IMR-90 (cell line): ENCODE results near the gene RNF224.

Experiments
- BHLHE40 ChIP-seq: fragments of 150-350 bp; IDR thresholded peaks from 2 replicates; pipeline ENCODE4 v1.6.1; 2016; ENCODE audit warnings: mild to moderate bottlenecking, low read depth, low read length
- CEBPB ChIP-seq: IDR thresholded peaks from 2 replicates; pipeline ENCODE4 v1.6.1; 2012; ENCODE audit warnings: low read depth, low read length, improper control_type of control experiment
- MAFK ChIP-seq: IDR thresholded peaks from 2 replicates; pipeline ENCODE4 v1.6.1; 2012; ENCODE audit warnings: low read depth, low read length, improper control_type of control experiment
- MAZ ChIP-seq: IDR thresholded peaks from 2 replicates; pipeline ENCODE4 v1.6.1; 2012; ENCODE audit warnings: low read depth, mild to moderate bottlenecking, low read length, improper control_type of control experiment, moderate library complexity, borderline replicate concordance
- MXI1 ChIP-seq: IDR thresholded peaks from 2 replicates; pipeline ENCODE4 v1.6.1; 2012; ENCODE audit warnings: low read depth, mild to moderate bottlenecking, low read length, moderate library complexity, borderline replicate concordance
- NFE2L2 ChIP-seq: fragments of 150-350 bp; IDR thresholded peaks from 2 replicates; pipeline ENCODE4 v1.6.1; 2016; ENCODE audit warnings: low read depth, mild to moderate bottlenecking, low read length
- POLR2A ChIP-seq: IDR thresholded peaks from 2 replicates; pipeline ENCODE4 v1.6.1; 2012; ENCODE audit warnings: mild to moderate bottlenecking, low read depth, low read length
- RAD21 ChIP-seq: IDR thresholded peaks from 2 replicates; pipeline ENCODE4 v1.6.1; 2012; ENCODE audit warnings: low read length, improper control_type of control experiment
- RCOR1 ChIP-seq: IDR thresholded peaks from 2 replicates; pipeline ENCODE4 v1.6.1; 2012; ENCODE audit warnings: mild to moderate bottlenecking, low read length, improper control_type of control experiment; ENCODE audit not compliant: insufficient replicate concordance
- RFX5 ChIP-seq: IDR thresholded peaks from 2 replicates; pipeline ENCODE4 v1.8.0; 2012; ENCODE audit warnings: low read depth, mild to moderate bottlenecking, low read length, moderate library complexity
- SMC3 ChIP-seq: fragments of 150-350 bp; IDR thresholded peaks from 2 replicates; pipeline ENCODE4 v1.6.1; 2016; ENCODE audit warnings: low read depth, mild to moderate bottlenecking, antibody characterized with exemption, low read length, moderate library complexity
- TF ChIP-seq, protein P1 (sequence below): conservative IDR thresholded peaks from 2 replicates; pipeline ENCODE4 v1.5.1; 2012; ENCODE audit warnings: mild to moderate bottlenecking, low read depth, low read length, improper control_type of control experiment
- TF ChIP-seq, protein P2 (sequence below): fragments of 150-350 bp; IDR thresholded peaks from 2 replicates; pipeline ENCODE4 v1.6.1; 2017; ENCODE audit warnings: mild to moderate bottlenecking, antibody characterized with exemption, low read length, low read depth
- TF ChIP-seq, protein P3 (sequence below): fragments of 150-350 bp; IDR thresholded peaks from 2 replicates; pipeline ENCODE4 v1.6.1; 2016; ENCODE audit warnings: low read depth, mild to moderate bottlenecking, low read length, moderate library complexity, borderline replicate concordance

DNA sequence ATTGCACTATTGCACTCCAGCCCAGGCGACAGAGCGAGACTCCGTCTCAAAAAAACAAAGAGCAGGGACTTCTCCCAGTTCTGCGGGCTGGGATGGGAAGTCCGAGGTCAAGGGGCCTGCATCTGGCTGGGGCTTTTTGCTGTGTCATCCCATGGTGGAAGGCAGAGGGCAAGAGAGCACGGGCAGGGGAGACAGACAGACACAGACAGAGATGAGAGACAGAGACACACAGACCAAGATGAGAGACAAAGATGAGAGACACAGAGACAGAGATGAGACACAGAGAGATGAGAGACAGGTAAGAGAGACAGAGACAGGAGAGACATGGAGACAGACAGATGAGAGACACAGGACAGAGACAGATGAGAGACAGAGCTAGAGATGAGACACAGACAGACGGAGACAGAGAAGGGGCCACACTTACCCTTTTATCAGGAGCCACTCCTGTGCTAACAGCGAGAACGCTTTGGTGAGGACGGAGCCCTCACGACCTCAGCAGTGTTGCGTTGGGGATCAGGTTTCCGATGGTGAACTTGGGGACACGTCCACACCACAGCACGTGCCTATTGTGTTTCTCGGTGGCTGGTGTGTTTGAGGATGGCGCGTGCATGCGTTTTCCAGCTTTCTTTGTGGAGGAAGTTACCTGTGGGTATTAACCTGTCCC lies 41.4 kb downstream of the RNF224 start:
- TF ChIP-seq NFE2L2 (peak; percentile 74), RAD21 (no peak), MAFK (no peak), POLR2A (no peak), MXI1 (no peak), MAZ (no peak), CEBPB (no peak), BHLHE40 (no peak), RFX5 (no peak), SMC3 (no peak), RCOR1 (no peak)
- TF ChIP-seq, protein P1, sequence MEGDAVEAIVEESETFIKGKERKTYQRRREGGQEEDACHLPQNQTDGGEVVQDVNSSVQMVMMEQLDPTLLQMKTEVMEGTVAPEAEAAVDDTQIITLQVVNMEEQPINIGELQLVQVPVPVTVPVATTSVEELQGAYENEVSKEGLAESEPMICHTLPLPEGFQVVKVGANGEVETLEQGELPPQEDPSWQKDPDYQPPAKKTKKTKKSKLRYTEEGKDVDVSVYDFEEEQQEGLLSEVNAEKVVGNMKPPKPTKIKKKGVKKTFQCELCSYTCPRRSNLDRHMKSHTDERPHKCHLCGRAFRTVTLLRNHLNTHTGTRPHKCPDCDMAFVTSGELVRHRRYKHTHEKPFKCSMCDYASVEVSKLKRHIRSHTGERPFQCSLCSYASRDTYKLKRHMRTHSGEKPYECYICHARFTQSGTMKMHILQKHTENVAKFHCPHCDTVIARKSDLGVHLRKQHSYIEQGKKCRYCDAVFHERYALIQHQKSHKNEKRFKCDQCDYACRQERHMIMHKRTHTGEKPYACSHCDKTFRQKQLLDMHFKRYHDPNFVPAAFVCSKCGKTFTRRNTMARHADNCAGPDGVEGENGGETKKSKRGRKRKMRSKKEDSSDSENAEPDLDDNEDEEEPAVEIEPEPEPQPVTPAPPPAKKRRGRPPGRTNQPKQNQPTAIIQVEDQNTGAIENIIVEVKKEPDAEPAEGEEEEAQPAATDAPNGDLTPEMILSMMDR = no peak
- TF ChIP-seq, protein P2, sequence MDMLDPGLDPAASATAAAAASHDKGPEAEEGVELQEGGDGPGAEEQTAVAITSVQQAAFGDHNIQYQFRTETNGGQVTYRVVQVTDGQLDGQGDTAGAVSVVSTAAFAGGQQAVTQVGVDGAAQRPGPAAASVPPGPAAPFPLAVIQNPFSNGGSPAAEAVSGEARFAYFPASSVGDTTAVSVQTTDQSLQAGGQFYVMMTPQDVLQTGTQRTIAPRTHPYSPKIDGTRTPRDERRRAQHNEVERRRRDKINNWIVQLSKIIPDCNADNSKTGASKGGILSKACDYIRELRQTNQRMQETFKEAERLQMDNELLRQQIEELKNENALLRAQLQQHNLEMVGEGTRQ = no peak
- TF ChIP-seq, protein P3, sequence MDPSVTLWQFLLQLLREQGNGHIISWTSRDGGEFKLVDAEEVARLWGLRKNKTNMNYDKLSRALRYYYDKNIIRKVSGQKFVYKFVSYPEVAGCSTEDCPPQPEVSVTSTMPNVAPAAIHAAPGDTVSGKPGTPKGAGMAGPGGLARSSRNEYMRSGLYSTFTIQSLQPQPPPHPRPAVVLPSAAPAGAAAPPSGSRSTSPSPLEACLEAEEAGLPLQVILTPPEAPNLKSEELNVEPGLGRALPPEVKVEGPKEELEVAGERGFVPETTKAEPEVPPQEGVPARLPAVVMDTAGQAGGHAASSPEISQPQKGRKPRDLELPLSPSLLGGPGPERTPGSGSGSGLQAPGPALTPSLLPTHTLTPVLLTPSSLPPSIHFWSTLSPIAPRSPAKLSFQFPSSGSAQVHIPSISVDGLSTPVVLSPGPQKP = no peak
